HG02938 (cell line): ENCODE measurements around the gene FXYD5.

ENCODE experiments used
- ATAC-seq: cut with Tn5 transposase; IDR thresholded peaks from one replicate; pipeline ENCODE4 v1.9.1; 2021; ENCODE audit warnings: mild to moderate bottlenecking, moderate library complexity; ENCODE audit not compliant: unreplicated experiment

The FXYD5 gene

GRCh38 chr19:35211545-35212230 is 57.2 kb downstream of the FXYD5 start:
- ATAC-seq, result no peak

GRCh38 chr19:35212241-35212640 is 57.7 kb downstream of the FXYD5 start:
- ATAC-seq, result no peak

- ATAC-seq, result peak; percentile 63
Observed at GRCh38 chr19:35213663-35214632, 59.4 kb downstream of the FXYD5 start.

- no peak for ATAC-seq
Observed at GRCh38 chr19:35214766-35215422, 60.4 kb downstream of the FXYD5 start.

GRCh38 chr19:35216016-35216832 is 61.7 kb downstream of the FXYD5 start:
- no peak for ATAC-seq

GRCh38 chr19:35216833-35217648 is 62.5 kb downstream of the FXYD5 start:
- no peak for ATAC-seq

GRCh38 chr19:35217649-35217990 is 63.1 kb downstream of the FXYD5 start:
- no peak for ATAC-seq

GRCh38 chr19:35219008-35219407 is 64.5 kb downstream of the FXYD5 start:
- no peak for ATAC-seq
